HepG2 (cell line): ENCODE measurements around the gene CPB2. TPM values are rescaled to one million over a fixed set of nuclear protein-coding genes. Genes with fewer than 3 reads are reported as not detected.
A peak's percentile ranks its signal among the peaks of the same experiment; 100 is the strongest.

Source experiments
- BCL6 ChIP-seq: IDR thresholded peaks from 2 replicates; pipeline ENCODE4 v1.6.1; 2016; ENCODE audit warnings: missing genetic modification reagents, missing compliant biosample characterization
- DNMT3B ChIP-seq: conservative IDR thresholded peaks from 2 replicates; pipeline ENCODE4 v1.6.1; 2016; ENCODE audit warnings: missing biosample characterization, control low read depth
- FOXM1 ChIP-seq: sonication (generic); formaldehyde crosslinking; IDR thresholded peaks from 2 replicates; pipeline ENCODE4 v1.5.0; 2020; ENCODE audit warnings: missing genetic modification reagents
- HMG20B ChIP-seq: conservative IDR thresholded peaks from 2 replicates; pipeline ENCODE4 v1.6.1; 2016; ENCODE audit warnings: missing genetic modification reagents, missing compliant biosample characterization
- IRF2 ChIP-seq: IDR thresholded peaks from 2 replicates; pipeline ENCODE4 v1.6.1; 2018; ENCODE audit warnings: missing genetic modification reagents, missing compliant biosample characterization
- MBNL3 ChIP-seq: fragments of 250-450 bp; sonication (Bioruptor Pico); conservative IDR thresholded peaks from 2 replicates; pipeline ENCODE4 v1.8.0; 2022; ENCODE audit warnings: mild to moderate bottlenecking, inconsistent platforms
- MIER3 ChIP-seq: IDR thresholded peaks from 2 replicates; pipeline ENCODE4 v1.6.1; 2016; ENCODE audit warnings: missing compliant biosample characterization, borderline replicate concordance
- NFIC ChIP-seq: IDR thresholded peaks from 2 replicates; pipeline ENCODE4 v1.6.1; 2012; ENCODE audit warnings: mild to moderate bottlenecking, low read length, inconsistent platforms
- NONO ChIP-seq, 2 experiments: fragments of 450-650 bp in 1 of 2; sonication (generic) in 1 of 2; formaldehyde crosslinking in 1 of 2; IDR thresholded peaks in 1 of 2; conservative IDR thresholded peaks in 1 of 2; 2 replicates each; pipeline versions ENCODE4 v1.6.1 to v1.8.0; 2017 to 2022; ENCODE audit warnings: mild to moderate bottlenecking in 1 of 2, missing genetic modification reagents in 1 of 2, moderate library complexity in 1 of 2
- PCBP2 ChIP-seq: fragments of 200-400 bp; formaldehyde crosslinking; optimal IDR thresholded peaks from 2 replicates; pipeline ENCODE3; 2018; ENCODE audit warnings: low read length, low read depth; ENCODE audit not compliant: poor library complexity, severe bottlenecking
- PHB2 ChIP-seq: fragments of 450-650 bp; IDR thresholded peaks from 2 replicates; pipeline ENCODE4 v1.6.1; 2018; ENCODE audit not compliant: partially characterized antibody
- RBM39 ChIP-seq: fragments of 200-400 bp; formaldehyde crosslinking; IDR thresholded peaks from one replicate; pipeline ENCODE4 v1.6.1; 2018; ENCODE audit warnings: antibody characterized with exemption, mild to moderate bottlenecking, low read depth, low read length; ENCODE audit not compliant: poor library complexity, severe bottlenecking
- RXRA ChIP-seq: sonication (generic); formaldehyde crosslinking; IDR thresholded peaks from 2 replicates; pipeline ENCODE4 v1.5.1; 2020; ENCODE audit warnings: missing genetic modification reagents
- SP1 ChIP-seq, 2 experiments: fragments of 450-650 bp in 1 of 2; sonication (generic) in 1 of 2; formaldehyde crosslinking in 1 of 2; IDR thresholded peaks; 2 replicates each; pipeline versions ENCODE4 v1.4.0 to v1.6.1; 2016 to 2020; ENCODE audit warnings: missing genetic modification reagents in 1 of 2
- ZFY ChIP-seq: sonication (generic); formaldehyde crosslinking; IDR thresholded peaks from 2 replicates; pipeline ENCODE4 v1.4.0; 2020; ENCODE audit warnings: missing genetic modification reagents
- ZNF207 ChIP-seq: fragments of 450-650 bp; IDR thresholded peaks from 2 replicates; pipeline ENCODE4 v1.6.1; 2016; ENCODE audit warnings: antibody characterized with exemption, borderline replicate concordance
- ZNF510 ChIP-seq: sonication (generic); formaldehyde crosslinking; IDR thresholded peaks from 2 replicates; pipeline ENCODE4 v1.4.0; 2020; ENCODE audit warnings: low read depth, mild to moderate bottlenecking, missing genetic modification reagents
- ZNF614 ChIP-seq: IDR thresholded peaks from 2 replicates; pipeline ENCODE4 v1.6.1; 2018; ENCODE audit warnings: missing biosample characterization, missing genetic modification reagents, inconsistent platforms, borderline replicate concordance
- ZNF772 ChIP-seq: sonication (generic); formaldehyde crosslinking; IDR thresholded peaks from 2 replicates; pipeline ENCODE4 v1.5.0; 2020; ENCODE audit warnings: mild to moderate bottlenecking, missing genetic modification reagents
- ZNF792 ChIP-seq: IDR thresholded peaks from 2 replicates; pipeline ENCODE4 v1.6.1; 2016
- polyA plus RNA-seq, 8 experiments: library from polyadenylated mRNA; depleted of rRNA in 3 of 8; stranded (reverse) in 7 of 8; unstranded in 1 of 8; fragments of >200 nt; fragmentation: Illumina TruSeq in 4 of 8; extraction: Trizol in 4 of 8; gene quantifications; 2 replicates each; pipeline versions ENCODE4 v1.2.1 to v1.2.3, GENCODE V29; 2011 to 2016; ENCODE audit warnings: low read depth in 4 of 8, missing spikeins in 1 of 8, mixed read lengths in 1 of 8; ENCODE audit not compliant: insufficient read depth in 1 of 8
- total RNA-seq, 5 experiments: library from RNA; depleted of rRNA; stranded (reverse); fragments of >200 nt; fragmentation: Illumina TruSeq; extraction: Trizol; gene quantifications; 2 replicates each; pipeline ENCODE4 v1.2.3, GENCODE V29; 2016; ENCODE audit warnings: low read depth in 1 of 5
- TF ChIP-seq, protein P1 (sequence below): sonication (generic); formaldehyde crosslinking; IDR thresholded peaks from 2 replicates; pipeline ENCODE4 v1.4.0; 2020; ENCODE audit warnings: mild to moderate bottlenecking, missing genetic modification reagents
- TF ChIP-seq, protein P2 (sequence below): sonication (generic); formaldehyde crosslinking; IDR thresholded peaks from 2 replicates; pipeline ENCODE4 v1.4.0; 2020; ENCODE audit warnings: mild to moderate bottlenecking, missing genetic modification reagents, borderline replicate concordance
- TF ChIP-seq, protein P3 (sequence below): sonication (generic); formaldehyde crosslinking; IDR thresholded peaks from 2 replicates; pipeline ENCODE4 v1.8.1; 2022; ENCODE audit warnings: mild to moderate bottlenecking, missing genetic modification reagents
- TF ChIP-seq, protein P4 (sequence below): sonication (generic); formaldehyde crosslinking; IDR thresholded peaks from 2 replicates; pipeline ENCODE4 v1.4.0; 2020; ENCODE audit warnings: missing genetic modification reagents

Gene CPB2
- total and polyA plus RNA-seq, 2 of the 13 experiments (the other 11 are each of a cell fraction or from before 2014, with no cell fraction given): 125 to 140 TPM

DNA sequence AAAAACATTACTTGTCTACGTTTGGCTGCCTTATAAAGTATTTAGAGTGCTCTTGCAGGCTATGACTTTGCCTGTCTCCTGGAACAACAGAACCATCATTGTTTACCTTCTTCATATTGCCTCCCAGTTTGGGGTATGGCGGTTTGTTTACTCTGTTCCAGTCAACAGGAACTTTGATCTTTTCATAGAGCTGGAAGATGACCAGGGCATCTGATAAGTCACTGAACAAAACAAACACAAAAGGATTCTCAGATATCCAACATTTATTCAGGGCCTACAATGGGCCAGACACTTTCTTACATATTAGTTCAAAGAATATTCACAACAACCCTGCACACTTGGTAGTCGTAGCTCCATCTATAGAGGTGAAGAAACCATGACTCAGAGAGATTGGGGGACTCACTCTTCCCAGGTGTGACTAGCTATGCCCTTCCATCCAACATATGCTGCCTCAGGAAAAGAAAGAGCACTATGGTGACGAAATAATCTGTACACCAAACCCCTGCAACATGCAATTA lies 38.4 kb upstream of the CPB2 start (continued):
- TF ChIP-seq, protein P1, sequence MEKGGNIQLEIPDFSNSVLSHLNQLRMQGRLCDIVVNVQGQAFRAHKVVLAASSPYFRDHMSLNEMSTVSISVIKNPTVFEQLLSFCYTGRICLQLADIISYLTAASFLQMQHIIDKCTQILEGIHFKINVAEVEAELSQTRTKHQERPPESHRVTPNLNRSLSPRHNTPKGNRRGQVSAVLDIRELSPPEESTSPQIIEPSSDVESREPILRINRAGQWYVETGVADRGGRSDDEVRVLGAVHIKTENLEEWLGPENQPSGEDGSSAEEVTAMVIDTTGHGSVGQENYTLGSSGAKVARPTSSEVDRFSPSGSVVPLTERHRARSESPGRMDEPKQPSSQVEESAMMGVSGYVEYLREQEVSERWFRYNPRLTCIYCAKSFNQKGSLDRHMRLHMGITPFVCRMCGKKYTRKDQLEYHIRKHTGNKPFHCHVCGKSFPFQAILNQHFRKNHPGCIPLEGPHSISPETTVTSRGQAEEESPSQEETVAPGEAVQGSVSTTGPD (CRISPR knock-in tag): no peak
- TF ChIP-seq ZFY (CRISPR knock-in tag): peak; percentile 47
- TF ChIP-seq, protein P2, sequence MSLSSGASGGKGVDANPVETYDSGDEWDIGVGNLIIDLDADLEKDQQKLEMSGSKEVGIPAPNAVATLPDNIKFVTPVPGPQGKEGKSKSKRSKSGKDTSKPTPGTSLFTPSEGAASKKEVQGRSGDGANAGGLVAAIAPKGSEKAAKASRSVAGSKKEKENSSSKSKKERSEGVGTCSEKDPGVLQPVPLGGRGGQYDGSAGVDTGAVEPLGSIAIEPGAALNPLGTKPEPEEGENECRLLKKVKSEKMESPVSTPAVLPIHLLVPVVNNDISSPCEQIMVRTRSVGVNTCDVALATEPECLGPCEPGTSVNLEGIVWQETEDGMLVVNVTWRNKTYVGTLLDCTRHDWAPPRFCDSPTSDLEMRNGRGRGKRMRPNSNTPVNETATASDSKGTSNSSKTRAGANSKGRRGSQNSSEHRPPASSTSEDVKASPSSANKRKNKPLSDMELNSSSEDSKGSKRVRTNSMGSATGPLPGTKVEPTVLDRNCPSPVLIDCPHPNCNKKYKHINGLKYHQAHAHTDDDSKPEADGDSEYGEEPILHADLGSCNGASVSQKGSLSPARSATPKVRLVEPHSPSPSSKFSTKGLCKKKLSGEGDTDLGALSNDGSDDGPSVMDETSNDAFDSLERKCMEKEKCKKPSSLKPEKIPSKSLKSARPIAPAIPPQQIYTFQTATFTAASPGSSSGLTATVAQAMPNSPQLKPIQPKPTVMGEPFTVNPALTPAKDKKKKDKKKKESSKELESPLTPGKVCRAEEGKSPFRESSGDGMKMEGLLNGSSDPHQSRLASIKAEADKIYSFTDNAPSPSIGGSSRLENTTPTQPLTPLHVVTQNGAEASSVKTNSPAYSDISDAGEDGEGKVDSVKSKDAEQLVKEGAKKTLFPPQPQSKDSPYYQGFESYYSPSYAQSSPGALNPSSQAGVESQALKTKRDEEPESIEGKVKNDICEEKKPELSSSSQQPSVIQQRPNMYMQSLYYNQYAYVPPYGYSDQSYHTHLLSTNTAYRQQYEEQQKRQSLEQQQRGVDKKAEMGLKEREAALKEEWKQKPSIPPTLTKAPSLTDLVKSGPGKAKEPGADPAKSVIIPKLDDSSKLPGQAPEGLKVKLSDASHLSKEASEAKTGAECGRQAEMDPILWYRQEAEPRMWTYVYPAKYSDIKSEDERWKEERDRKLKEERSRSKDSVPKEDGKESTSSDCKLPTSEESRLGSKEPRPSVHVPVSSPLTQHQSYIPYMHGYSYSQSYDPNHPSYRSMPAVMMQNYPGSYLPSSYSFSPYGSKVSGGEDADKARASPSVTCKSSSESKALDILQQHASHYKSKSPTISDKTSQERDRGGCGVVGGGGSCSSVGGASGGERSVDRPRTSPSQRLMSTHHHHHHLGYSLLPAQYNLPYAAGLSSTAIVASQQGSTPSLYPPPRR (CRISPR knock-in tag): peak; percentile 90; the same call in 1 of the 2 replicates
- TF ChIP-seq HMG20B: peak; percentile 78
- TF ChIP-seq BCL6 (CRISPR knock-in tag): peak; percentile 92
- TF ChIP-seq SP1 (IDR thresholded peaks at IDR 0.05): no peak
- peak; percentile 48; the same call in 1 of the 2 replicates for TF ChIP-seq SP1 (CRISPR knock-in tag; IDR thresholded peaks at IDR 0.05)
- TF ChIP-seq ZNF207: no peak
- TF ChIP-seq IRF2 (CRISPR knock-in tag): peak; percentile 52; the same call in 1 of the 2 replicates
- no peak for TF ChIP-seq FOXM1 (CRISPR knock-in tag)
- TF ChIP-seq NFIC: peak; percentile 95
- no peak for TF ChIP-seq MBNL3 (CRISPR knock-in tag)
- 0 out of 2 replicates have a peak, but pooled peaks have one; percentile 75 for TF ChIP-seq ZNF614 (CRISPR knock-in tag)
- no peak for TF ChIP-seq ZNF510 (CRISPR knock-in tag)
- TF ChIP-seq, protein P3, sequence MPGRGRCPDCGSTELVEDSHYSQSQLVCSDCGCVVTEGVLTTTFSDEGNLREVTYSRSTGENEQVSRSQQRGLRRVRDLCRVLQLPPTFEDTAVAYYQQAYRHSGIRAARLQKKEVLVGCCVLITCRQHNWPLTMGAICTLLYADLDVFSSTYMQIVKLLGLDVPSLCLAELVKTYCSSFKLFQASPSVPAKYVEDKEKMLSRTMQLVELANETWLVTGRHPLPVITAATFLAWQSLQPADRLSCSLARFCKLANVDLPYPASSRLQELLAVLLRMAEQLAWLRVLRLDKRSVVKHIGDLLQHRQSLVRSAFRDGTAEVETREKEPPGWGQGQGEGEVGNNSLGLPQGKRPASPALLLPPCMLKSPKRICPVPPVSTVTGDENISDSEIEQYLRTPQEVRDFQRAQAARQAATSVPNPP (CRISPR knock-in tag): no peak
- TF ChIP-seq PHB2: no peak
- TF ChIP-seq, protein P4, sequence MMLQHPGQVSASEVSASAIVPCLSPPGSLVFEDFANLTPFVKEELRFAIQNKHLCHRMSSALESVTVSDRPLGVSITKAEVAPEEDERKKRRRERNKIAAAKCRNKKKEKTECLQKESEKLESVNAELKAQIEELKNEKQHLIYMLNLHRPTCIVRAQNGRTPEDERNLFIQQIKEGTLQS (CRISPR knock-in tag): no peak
- TF ChIP-seq RBM39: no peak
- TF ChIP-seq PCBP2: no peak
- no peak for TF ChIP-seq NONO (IDR thresholded peaks at IDR 0.05)
- TF ChIP-seq NONO (CRISPR knock-in tag; conservative IDR thresholded peaks at IDR 0.05): peak; percentile 70
- peak; percentile 62; the same call in 1 of the 2 replicates for TF ChIP-seq RXRA (CRISPR knock-in tag)
- TF ChIP-seq ZNF772 (CRISPR knock-in tag): no peak
- TF ChIP-seq MIER3 (CRISPR knock-in tag): peak; percentile 60
- TF ChIP-seq ZNF792 (CRISPR knock-in tag): peak; percentile 74
- TF ChIP-seq DNMT3B (CRISPR knock-in tag): no peak; the same call in 1 of the 2 replicates
